T follicular helper cell (primary cell): ENCODE results near the gene CDH2.

Experiments
- DNase-seq: peaks from one replicate; pipeline ENCODE4 v3.0.0-alpha.2; 2020; ENCODE audit warnings: low read depth

The CDH2 gene

DNA sequence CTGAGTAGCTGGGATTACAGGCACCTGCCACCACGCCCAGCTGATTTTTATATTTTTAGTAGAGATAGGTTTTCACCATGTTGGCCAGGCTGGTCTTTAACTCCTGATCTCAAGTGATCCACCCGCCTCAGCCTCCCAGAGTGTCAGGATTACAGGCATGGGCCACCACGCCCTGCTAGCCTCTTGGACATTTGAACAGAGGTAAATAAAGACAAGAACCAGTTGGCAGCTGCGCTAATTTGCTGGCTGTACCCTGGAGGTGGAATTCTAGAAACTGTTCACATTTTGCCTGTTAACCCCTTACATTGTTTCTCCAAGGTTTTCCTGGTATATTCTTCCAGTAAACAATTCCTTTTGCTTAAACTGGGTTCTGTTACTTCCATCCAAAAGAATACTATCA is 132.9 kb downstream of the CDH2 start:
- no peak for DNase-seq

GRCh38 chr18:28043631-28044030 is 133.3 kb downstream of the CDH2 start:
- DNase-seq = no peak

GRCh38 chr18:28041366-28041765 is 135.6 kb downstream of the CDH2 start:
- DNase-seq = no peak

DNA sequence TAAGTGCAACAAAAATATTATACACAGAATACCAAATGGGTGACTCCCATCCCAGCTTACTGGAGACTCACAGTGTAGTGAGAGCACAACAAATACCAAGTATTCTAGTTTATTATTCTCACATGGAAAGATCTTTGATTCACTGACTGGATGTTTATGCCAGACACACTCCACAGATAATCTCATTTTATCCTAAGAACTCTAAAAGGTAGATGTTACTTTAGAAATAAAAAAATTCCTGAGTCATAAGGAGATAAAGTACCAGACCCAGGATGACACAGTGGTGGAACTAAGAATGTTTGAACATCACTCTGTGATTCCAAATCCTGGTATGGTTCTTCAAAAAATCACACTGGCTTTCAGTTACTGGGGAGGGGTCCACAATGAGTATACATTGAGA is 136.2 kb downstream of the CDH2 start:
- DNase-seq = no peak

DNA sequence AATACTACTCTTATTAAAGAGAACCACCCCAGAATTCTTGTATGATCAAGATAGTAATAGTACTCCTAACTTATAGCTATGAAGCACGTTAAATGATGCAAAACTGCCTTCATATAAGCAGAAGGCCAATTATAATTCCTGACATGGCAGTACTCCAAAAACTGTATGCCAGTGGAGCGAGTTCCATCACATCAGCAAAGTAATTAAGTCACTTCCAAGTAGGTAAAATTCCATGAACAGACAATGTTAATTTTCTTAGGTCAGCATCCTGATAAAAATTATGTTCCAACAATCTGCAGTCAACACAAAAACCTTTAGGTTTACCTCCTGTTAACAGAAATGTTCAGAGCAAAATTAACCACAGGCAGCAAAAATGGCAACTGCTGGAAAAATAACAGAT is 136.7 kb downstream of the CDH2 start:
- no peak for DNase-seq

DNA sequence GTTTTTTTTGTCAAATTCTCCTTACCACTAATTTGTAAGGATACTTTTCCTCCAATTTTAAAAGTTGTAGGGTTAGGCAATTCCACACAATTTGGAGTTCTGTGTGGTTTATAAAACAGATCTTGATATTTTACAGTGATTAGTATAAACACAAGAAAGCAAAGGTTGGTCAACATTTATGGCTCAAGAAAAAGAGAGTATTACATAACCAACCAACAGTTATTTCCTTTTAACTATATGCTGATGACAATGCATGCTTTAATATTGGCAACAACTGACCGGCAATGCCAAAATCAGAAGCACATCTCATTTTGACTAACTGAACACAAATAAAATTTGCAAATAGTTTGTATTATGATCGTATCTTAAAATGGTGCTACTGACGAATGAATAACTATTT is 137.2 kb downstream of the CDH2 start:
- no peak for DNase-seq

DNA sequence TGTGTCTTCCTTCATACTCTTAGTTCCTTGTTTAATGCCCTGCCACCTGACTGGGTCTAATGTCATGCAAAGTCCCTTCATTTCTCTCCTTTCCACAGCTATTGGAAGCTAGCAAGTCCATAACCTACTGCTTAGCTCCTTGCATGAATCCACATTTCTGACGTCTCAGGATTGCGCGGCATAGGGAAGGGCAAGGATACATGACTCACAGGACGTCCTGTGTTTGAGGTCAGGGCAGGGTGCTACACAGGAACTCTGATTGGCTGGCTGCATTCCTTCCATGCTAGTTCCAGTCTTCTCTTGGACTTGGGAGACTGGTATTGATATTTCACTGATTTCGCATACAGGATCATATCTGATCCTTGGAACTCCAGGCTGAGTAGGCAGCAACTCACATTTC is 137.9 kb downstream of the CDH2 start:
- no peak for DNase-seq

DNA sequence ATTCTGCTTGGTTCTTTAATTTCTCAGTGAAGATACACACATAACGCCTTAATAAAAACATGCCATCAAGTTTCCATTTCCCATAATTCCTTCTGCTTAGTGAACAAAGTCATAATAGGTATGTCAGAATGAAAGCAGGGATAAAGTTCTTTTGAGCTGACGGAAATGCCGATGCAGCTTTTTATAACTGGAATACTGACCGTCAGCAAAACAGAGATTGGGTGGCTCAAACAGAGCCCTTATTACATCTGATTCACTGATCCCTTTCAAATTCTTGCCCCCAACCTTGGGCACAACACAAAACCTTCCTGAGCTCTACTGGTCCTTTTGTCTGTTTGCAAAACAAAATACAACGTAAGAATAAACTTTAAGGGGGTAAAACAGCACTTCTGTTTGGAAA is 140.4 kb downstream of the CDH2 start:
- no peak for DNase-seq

DNA sequence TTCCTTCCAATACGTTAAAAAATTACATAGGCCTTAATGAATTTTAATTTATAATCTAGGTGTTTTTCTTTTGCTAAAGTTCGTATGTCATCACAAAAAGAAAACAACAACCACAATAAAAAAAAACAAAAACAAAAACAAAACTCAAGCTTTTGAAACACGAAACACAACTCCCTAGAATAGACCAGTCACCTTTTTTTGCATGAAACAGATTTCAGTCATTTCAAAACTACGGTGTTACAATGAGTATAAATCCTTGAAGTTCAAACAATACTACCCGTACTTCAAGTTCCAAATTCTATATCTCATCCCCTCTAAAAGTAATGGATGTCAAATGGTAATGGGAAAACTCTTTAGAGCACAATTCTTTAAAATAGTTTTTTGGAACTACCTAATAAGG is 142.4 kb downstream of the CDH2 start:
- DNase-seq = no peak

DNA sequence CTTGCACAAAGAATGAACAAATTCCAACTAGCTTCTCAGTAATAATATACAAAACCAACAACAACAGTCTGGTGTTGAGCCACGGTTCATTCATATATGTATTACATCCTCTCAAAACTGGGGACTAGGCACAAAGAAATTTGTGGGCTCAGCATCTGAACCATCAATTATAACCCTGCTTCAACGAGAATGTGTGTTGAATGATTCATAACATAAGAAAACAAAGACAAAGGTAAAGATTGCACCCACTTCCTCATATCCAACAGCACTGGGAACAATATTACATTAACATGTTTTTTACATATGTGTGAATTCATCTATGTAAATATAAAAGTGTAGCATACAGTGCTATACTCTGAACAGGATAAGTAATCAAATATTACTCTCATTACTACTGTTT is 144.8 kb downstream of the CDH2 start:
- no peak for DNase-seq

GRCh38 chr18:28030458-28030857 is 146.5 kb downstream of the CDH2 start:
- no peak for DNase-seq

DNA sequence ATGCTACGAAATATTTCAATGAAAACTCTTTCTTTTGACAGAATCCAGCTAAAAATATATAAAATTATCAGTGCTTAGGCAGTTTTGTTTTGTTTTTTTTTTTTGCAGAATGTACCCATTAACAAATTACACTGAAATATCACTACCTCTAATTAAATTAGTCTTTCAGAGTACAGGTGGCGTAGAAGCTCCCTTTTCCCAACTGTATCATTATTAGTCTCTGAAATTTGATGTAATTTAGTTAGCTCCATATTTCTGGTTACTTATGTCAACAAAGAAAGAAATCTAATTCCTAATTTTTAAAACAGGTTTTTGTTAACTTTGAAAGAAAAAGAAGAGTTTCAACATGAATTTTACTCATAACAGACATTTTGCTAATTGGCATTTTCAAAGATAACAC is 149.2 kb downstream of the CDH2 start:
- DNase-seq = no peak

DNA sequence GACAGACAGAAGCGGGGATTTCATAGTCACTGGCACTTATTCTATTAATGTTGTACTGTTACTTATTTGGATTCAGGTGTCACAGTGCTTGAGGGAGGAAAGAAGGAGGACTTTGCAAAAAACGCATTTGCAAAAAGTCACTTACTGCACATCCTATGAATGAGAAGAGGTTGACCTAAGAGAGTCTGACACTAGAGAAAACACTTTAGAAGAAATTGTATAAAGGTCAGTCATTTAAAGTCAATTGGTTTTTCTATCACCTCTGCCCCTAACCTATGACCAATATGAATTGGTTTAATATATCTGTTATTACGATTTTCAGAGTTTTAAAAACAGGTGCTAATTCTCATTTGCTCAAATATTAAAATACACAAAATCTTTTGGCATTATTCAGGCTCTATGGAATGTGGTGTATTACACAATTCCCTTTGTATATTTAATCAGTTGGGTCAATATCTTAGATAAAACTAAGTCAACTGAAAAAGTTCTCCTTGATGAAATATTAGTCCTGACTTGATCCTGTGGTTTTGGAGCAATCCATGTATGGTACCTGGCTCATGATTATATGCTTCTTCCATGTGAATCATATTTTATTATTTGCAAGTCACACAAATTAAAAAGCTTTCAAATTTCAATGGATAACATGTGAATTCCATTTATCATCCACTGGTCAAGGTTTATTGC is 157.4 kb downstream of the CDH2 start:
- no peak for DNase-seq

DNA sequence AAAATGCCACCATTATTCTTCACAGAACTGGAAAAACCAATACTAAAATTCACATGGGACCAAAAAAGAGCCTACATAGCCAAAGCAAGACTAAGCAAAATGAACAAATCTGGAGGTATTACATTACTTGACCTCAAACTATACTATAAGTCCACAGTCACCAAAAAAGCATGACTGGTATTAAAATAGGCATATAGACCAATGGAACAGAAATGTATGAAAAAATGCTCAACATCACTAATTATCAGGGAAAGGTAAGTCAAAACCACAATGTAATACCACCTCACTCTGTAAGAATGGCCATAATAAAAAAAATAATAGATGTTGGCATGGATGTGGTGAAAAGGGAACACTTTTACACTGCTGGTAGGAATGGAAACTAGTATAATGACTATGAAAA is 158.6 kb downstream of the CDH2 start:
- no peak for DNase-seq

DNA sequence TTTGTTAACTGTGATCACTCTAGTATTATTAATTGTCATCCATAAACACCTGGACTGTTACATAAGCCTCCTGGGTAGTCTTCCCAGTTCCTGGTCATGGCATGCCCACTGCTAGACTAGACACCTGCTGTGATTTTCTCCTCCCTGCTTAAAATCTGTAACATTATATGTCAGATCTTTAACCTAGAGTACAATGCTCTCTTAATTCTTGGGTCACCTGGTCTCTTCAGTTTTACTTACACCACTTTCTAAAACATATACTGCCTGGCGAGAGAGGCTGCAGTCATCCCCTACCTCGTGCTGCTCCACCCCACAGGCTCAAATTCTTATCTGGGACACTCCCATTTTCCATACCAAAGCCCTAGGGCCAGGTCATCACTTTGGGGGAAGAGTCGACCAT is 161.3 kb downstream of the CDH2 start:
- DNase-seq = no peak

- DNase-seq = no peak
Measured at GRCh38 chr18:28013066-28013465, 163.9 kb downstream of the CDH2 start.

GRCh38 chr18:28012336-28012735 is 164.6 kb downstream of the CDH2 start:
- no peak for DNase-seq

- no peak for DNase-seq
Measured at GRCh38 chr18:28009589-28009988, 167.3 kb downstream of the CDH2 start.

DNA sequence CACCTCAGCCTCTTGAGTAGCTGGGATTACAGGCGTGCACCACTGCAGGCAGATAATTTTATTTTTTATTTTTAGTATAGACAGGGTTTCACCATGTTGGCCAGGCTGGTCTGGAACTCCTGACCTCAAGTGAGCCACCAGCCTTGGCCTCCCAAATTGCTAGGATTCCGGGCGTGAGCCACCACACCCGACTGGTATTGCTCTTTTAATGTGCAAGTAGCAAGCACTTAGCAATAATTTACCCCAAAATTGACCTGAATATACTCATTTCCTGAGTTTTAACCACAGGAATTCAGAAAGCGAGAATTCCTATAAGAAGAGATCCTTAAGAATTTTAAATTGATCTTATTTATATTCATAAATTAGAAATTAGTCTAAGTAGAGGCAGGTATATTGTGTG is 169.1 kb downstream of the CDH2 start:
- no peak for DNase-seq

- no peak for DNase-seq
Measured at GRCh38 chr18:28005164-28005563, 171.8 kb downstream of the CDH2 start.

DNA sequence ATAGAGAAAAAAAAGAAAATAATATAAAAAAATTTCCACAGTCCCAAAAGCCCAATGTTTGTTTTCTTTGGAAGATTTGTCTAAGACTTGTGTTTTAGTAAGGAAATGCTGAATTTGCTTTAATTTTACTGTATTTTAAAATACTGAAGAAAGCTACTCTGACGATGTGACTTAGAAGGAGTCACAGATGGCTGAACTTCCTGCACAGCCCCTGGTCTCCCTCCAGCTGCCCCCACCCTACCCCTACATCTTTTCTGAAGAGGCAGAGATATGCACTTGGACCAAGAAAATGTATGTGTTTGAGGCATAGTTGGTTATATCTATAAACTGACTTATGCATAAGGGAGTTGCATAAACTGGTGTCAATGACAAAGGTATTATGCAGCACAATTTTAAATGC is 172.3 kb downstream of the CDH2 start:
- no peak for DNase-seq

GRCh38 chr18:28003451-28003850 is 173.5 kb downstream of the CDH2 start:
- no peak for DNase-seq

GRCh38 chr18:28002841-28003240 is 174.1 kb downstream of the CDH2 start:
- DNase-seq = no peak

GRCh38 chr18:27996801-27997272 is 180.1 kb downstream of the CDH2 start:
- DNase-seq = no peak
